K562 (cell line): ENCODE results near the gene GSK3B. TPM values are rescaled to one million over a fixed set of nuclear protein-coding genes. Genes with fewer than 3 reads are reported as not detected.

Source experiments
- CC2D1A ChIP-seq: fragments of 450-650 bp; IDR thresholded peaks from 2 replicates; pipeline ENCODE4 v1.6.1; 2017; ENCODE audit warnings: mild to moderate bottlenecking
- CEBPB ChIP-seq: fragments of 450-650 bp; IDR thresholded peaks from 2 replicates; pipeline ENCODE4 v1.6.1; 2016; ENCODE audit warnings: missing genetic modification characterization, missing compliant biosample characterization
- CHD2 ChIP-seq: IDR thresholded peaks from 2 replicates; pipeline ENCODE4 v1.6.1; 2011; ENCODE audit warnings: low read depth, low read length
- HDAC2 ChIP-seq: fragments of 450-650 bp; IDR thresholded peaks from 2 replicates; pipeline ENCODE4 v1.6.1; 2016; ENCODE audit warnings: mild to moderate bottlenecking
- MCM5 ChIP-seq: fragments of 450-650 bp; IDR thresholded peaks from 2 replicates; pipeline ENCODE4 v1.6.1; 2016; ENCODE audit warnings: low read depth
- NEUROD1 ChIP-seq: fragments of 150-350 bp; IDR thresholded peaks from 2 replicates; pipeline ENCODE4 v1.6.1; 2014; ENCODE audit warnings: borderline replicate concordance, low read length, low read depth; ENCODE audit not compliant: partially characterized antibody
- NFE2 ChIP-seq: IDR thresholded peaks from 2 replicates; pipeline ENCODE4 v1.6.1; 2014; ENCODE audit warnings: antibody characterized with exemption, low read depth
- PRDM10 ChIP-seq: fragments of 450-650 bp; IDR thresholded peaks from 2 replicates; pipeline ENCODE4 v1.6.1; 2018; ENCODE audit not compliant: partially characterized antibody
- polyA plus RNA-seq, 8 experiments: library from polyadenylated mRNA; depleted of rRNA in 4 of 8; stranded (reverse) in 5 of 8; unstranded in 3 of 8; fragments of >200 nt; fragmentation: Nextera tagmentation in 2 of 8; fragmentation: Illumina TruSeq in 1 of 8; extraction: Ambion mirVana in 2 of 8; extraction: Trizol in 1 of 8; gene quantifications; 2 replicates each; pipeline versions ENCODE4 v1.2.1 to v1.2.3, GENCODE V29; 2011 to 2014; ENCODE audit warnings: inconsistent platforms in 1 of 8, missing spikeins in 1 of 8
- total RNA-seq, 7 experiments: library from RNA; depleted of rRNA in 6 of 7; stranded (reverse); fragments of >200 nt in 6 of 7; fragmentation: Illumina TruSeq in 2 of 7; extraction: Trizol in 2 of 7; gene quantifications; 2 replicates each; pipeline versions ENCODE4 v1.2.1 to v1.2.3, GENCODE V29; 2011 to 2021; ENCODE audit warnings: low replicate concordance in 1 of 7

GSK3B gene
- total and polyA plus RNA-seq, 9 of the 15 experiments (the other 6 are each of a cell fraction or from before 2014, with no cell fraction given), result 4.7 to 25.0 (median 18.7) TPM

- TF ChIP-seq PRDM10 (peak; percentile 55), CHD2 (peak; percentile 73), MCM5 (no peak), CC2D1A (peak; percentile 97), HDAC2 (no peak), NFE2 (peak; percentile 53; the same call in 1 of the 2 replicates), CEBPB (tag) (no peak), NEUROD1 (peak; percentile 52)
These were observed 554 bp upstream of the GSK3B start (continued) for GRCh38 chr3:120094776-120095225.
